H9 (cell line): ENCODE results near the gene IFT122. TPM values are rescaled to one million over a fixed set of nuclear protein-coding genes. Genes with fewer than 3 reads are reported as not detected.

Experiments used
- DNase-seq: peaks from one replicate; pipeline ENCODE4 v3.0.0-alpha.2; 2017
- H2AFZ ChIP-seq: one replicate; pipeline ENCODE4 v1.6.1; 2013; ENCODE audit warnings: mild to moderate bottlenecking, low read length, control low read depth, moderate library complexity
- H2AK5ac ChIP-seq: 2 replicates; pipeline ENCODE4 v1.6.1; 2013; ENCODE audit warnings: low read length, control low read depth, mixed read lengths; ENCODE audit not compliant: insufficient read length
- H2BK120ac ChIP-seq: one replicate; pipeline ENCODE4 v1.6.1; 2013; ENCODE audit warnings: low read depth, mild to moderate bottlenecking, low read length, control low read depth, inconsistent platforms; ENCODE audit not compliant: poor library complexity, severe bottlenecking
- H2BK12ac ChIP-seq: 2 replicates; pipeline ENCODE4 v1.6.1; 2013; ENCODE audit warnings: low read length, control low read depth, mixed read lengths, low read depth; ENCODE audit not compliant: insufficient read length
- H2BK15ac ChIP-seq: 2 replicates; pipeline ENCODE4 v1.6.1; 2013; ENCODE audit warnings: low read depth, low read length, control low read depth
- H2BK20ac ChIP-seq: one replicate; pipeline ENCODE4 v1.6.1; 2013; ENCODE audit warnings: low read depth, mild to moderate bottlenecking, low read length, control low read depth, inconsistent platforms; ENCODE audit not compliant: poor library complexity, severe bottlenecking
- H2BK5ac ChIP-seq: 2 replicates; pipeline ENCODE4 v1.6.1; 2013; ENCODE audit warnings: low read length, control low read depth, mixed read lengths; ENCODE audit not compliant: insufficient read length
- H3K14ac ChIP-seq: 2 replicates; pipeline ENCODE4 v1.6.1; 2013; ENCODE audit warnings: low read length, control low read depth; ENCODE audit not compliant: insufficient read depth
- H3K18ac ChIP-seq: 2 replicates; pipeline ENCODE4 v1.6.1; 2013; ENCODE audit warnings: low read depth, mild to moderate bottlenecking, mixed read lengths, low read length, control low read depth; ENCODE audit not compliant: insufficient read length
- H3K23ac ChIP-seq: 2 replicates; pipeline ENCODE4 v1.6.1; 2013; ENCODE audit warnings: low read length, control low read depth, mixed read lengths, low read depth; ENCODE audit not compliant: insufficient read length
- H3K23me2 ChIP-seq: 2 replicates; pipeline ENCODE4 v1.6.1; 2013; ENCODE audit warnings: low read depth, mild to moderate bottlenecking, mixed read lengths, low read length, control low read depth; ENCODE audit not compliant: insufficient read length, poor library complexity, severe bottlenecking
- H3K27ac ChIP-seq: 2 replicates; pipeline ENCODE4 v1.5.1; 2013; ENCODE audit warnings: low read length, control low read depth, mixed read lengths, low read depth; ENCODE audit not compliant: insufficient read length
- H3K27me3 ChIP-seq: 2 replicates; pipeline ENCODE4 v1.6.1; 2013; ENCODE audit warnings: low read length, control low read depth, inconsistent platforms; ENCODE audit not compliant: insufficient read depth
- H3K4ac ChIP-seq: 2 replicates; pipeline ENCODE4 v1.6.1; 2013; ENCODE audit warnings: low read depth, mild to moderate bottlenecking, control low read depth, inconsistent platforms, low read length, moderate library complexity
- H3K4me1 ChIP-seq: 2 replicates; pipeline ENCODE4 v1.6.1; 2013; ENCODE audit warnings: low read length, control low read depth, inconsistent platforms; ENCODE audit not compliant: insufficient read depth
- H3K4me2 ChIP-seq: 2 replicates; pipeline ENCODE4 v1.6.1; 2013; ENCODE audit warnings: low read length, control low read depth, mixed read lengths; ENCODE audit not compliant: insufficient read length, insufficient read depth
- H3K56ac ChIP-seq: 2 replicates; pipeline ENCODE4 v1.6.1; 2013; ENCODE audit warnings: low read depth, mild to moderate bottlenecking, mixed read lengths, low read length, control low read depth; ENCODE audit not compliant: insufficient read length
- H3K79me1 ChIP-seq: 2 replicates; pipeline ENCODE4 v1.6.1; 2013; ENCODE audit warnings: low read depth, mild to moderate bottlenecking, moderate library complexity, low read length, control low read depth, inconsistent platforms; ENCODE audit not compliant: insufficient read depth, poor library complexity, severe bottlenecking
- H3K79me2 ChIP-seq: 2 replicates; pipeline ENCODE4 v1.6.1; 2013; ENCODE audit warnings: low read length, control low read depth, inconsistent platforms; ENCODE audit not compliant: insufficient read depth
- H3K9ac ChIP-seq: 2 replicates; pipeline ENCODE4 v1.6.1; 2013; ENCODE audit warnings: low read length, control low read depth, mixed read lengths; ENCODE audit not compliant: insufficient read length; ENCODE audit errors: extremely low read depth
- H3K9me3 ChIP-seq: one replicate; pipeline ENCODE4 v1.6.1; 2013; ENCODE audit warnings: low read depth, low read length, inconsistent platforms; ENCODE audit not compliant: control insufficient read depth
- H3T11ph ChIP-seq: one replicate; pipeline ENCODE4 v1.6.1; 2013; ENCODE audit warnings: mild to moderate bottlenecking, low read length, control low read depth, inconsistent platforms
- H4K20me1 ChIP-seq: one replicate; pipeline ENCODE4 v1.6.1; 2013; ENCODE audit not compliant: control insufficient read depth, insufficient read length, insufficient read depth
- H4K5ac ChIP-seq: 2 replicates; pipeline ENCODE4 v1.6.1; 2013; ENCODE audit warnings: low read depth, mild to moderate bottlenecking, mixed read lengths, low read length, control low read depth; ENCODE audit not compliant: insufficient read length
- H4K8ac ChIP-seq: replicated peaks from 2 replicates; pipeline ENCODE4 v1.6.1; 2013; ENCODE audit warnings: low read length, control low read depth, mixed read lengths, low read depth; ENCODE audit not compliant: insufficient read length
- H4K91ac ChIP-seq: 2 replicates; pipeline ENCODE4 v1.6.1; 2013; ENCODE audit warnings: low read depth, mild to moderate bottlenecking, moderate library complexity, mixed read lengths, low read length, control low read depth; ENCODE audit not compliant: insufficient read length
- H3K27ac Mint-ChIP-seq, 3 experiments: 2 replicates in 2 of 3; 3 replicates in 1 of 3; pipeline ENCODE4 v1.8.0; 2020 to 2021; ENCODE audit warnings: mixed read lengths in 3 of 3, mild to moderate bottlenecking in 1 of 3, moderate library complexity in 1 of 3
- H3K27me3 Mint-ChIP-seq: 2 replicates; pipeline ENCODE4 v1.8.0; 2021; ENCODE audit warnings: low read depth, mild to moderate bottlenecking, moderate library complexity, mixed read lengths
- H3K36me3 Mint-ChIP-seq, 3 experiments: 2 replicates in 2 of 3; 3 replicates in 1 of 3; pipeline ENCODE4 v1.8.0; 2020 to 2021; ENCODE audit warnings: low read depth in 3 of 3, mixed read lengths in 3 of 3; ENCODE audit not compliant: insufficient read depth in 1 of 3
- H3K4me1 Mint-ChIP-seq, 2 experiments: 2 replicates each; pipeline ENCODE4 v1.8.0; 2020; ENCODE audit warnings: mixed read lengths in 2 of 2
- H3K4me3 Mint-ChIP-seq, 2 experiments: 2 replicates in 1 of 2; 3 replicates in 1 of 2; pipeline ENCODE4 v1.8.0; 2020 to 2021; ENCODE audit warnings: mild to moderate bottlenecking in 2 of 2, mixed read lengths in 2 of 2, moderate library complexity in 1 of 2
- H3K9me3 Mint-ChIP-seq, 2 experiments: 2 replicates in 1 of 2; 3 replicates in 1 of 2; pipeline ENCODE4 v1.8.0; 2020; ENCODE audit warnings: mild to moderate bottlenecking in 2 of 2, mixed read lengths in 2 of 2, moderate library complexity in 1 of 2
- CTCF ChIP-seq: fragments of 200-600 bp; sonication (generic); conservative IDR thresholded peaks from 3 replicates; pipeline ENCODE4 v1.8.0; 2021; ENCODE audit warnings: antibody characterized with exemption, mild to moderate bottlenecking
- WGBS: extraction: QIAGEN DNeasy Blood & Tissue Kit; methylation state at CpG from one replicate; pipeline ENCODE4 v1.1.7; 2013; ENCODE audit warnings: missing lambda C conversion rate, low lambda C conversion rate, mixed read lengths; ENCODE audit not compliant: insufficient read length; ENCODE audit errors: extremely low coverage; 5-methylcytosine and 5-hydroxymethylcytosine counted together
- total RNA-seq: library from RNA; stranded (reverse); gene quantifications from 2 replicates; pipeline ENCODE4 v1.2.1, GENCODE V29; 2021

Gene IFT122
- total RNA-seq, 1 experiment from 2014 or later: 19.3 TPM

- Histone ChIP-seq H4K20me1 (no peaks in the 10 kb centered on the region), H3K27ac (no peak overlapping the region), H3K56ac (no peak overlapping the region), H3K23me2 (no peaks in the 10 kb centered on the region), H4K5ac (no peak overlapping the region), H3K9me3 (no peaks in the 10 kb centered on the region), H3K23ac (no peak overlapping the region), H2BK5ac (no peak overlapping the region), H3K79me2 (no peaks in the 10 kb centered on the region), H3T11ph (no peak overlapping the region), H3K18ac (no peak overlapping the region), H3K27me3 (no peaks in the 10 kb centered on the region), H2AFZ (no peak overlapping the region), H3K4me1 (peaks cover 10% of the 10 kb centered on the region; the same call in 1 of the 2 replicates), H4K91ac (no peak overlapping the region), H2AK5ac (no peak overlapping the region), H2BK15ac (no peak overlapping the region), H3K14ac (no peak overlapping the region), H2BK120ac (no peak overlapping the region), H4K8ac (no peak overlapping the region), H3K9ac (no peak overlapping the region), H3K79me1 (no peaks in the 10 kb centered on the region), H2BK12ac (no peak overlapping the region), H2BK20ac (no peak overlapping the region), H3K4me2 (no peak overlapping the region), H3K4ac (no peak overlapping the region)
- WGBS: no CpG with 5 or more reads among the region's 1 CpG
- Mint-ChIP-seq H3K4me1 (peaks cover 44 to 51% of the 10 kb centered on the region in 2 experiments), H3K27me3 (peaks cover 11% of the 10 kb centered on the region), H3K9me3 (no peaks in the 10 kb centered on the region), H3K4me3 (no peak overlapping the region), H3K27ac (no peak overlapping the region), H3K36me3 (no peaks in the 10 kb centered on the region; a peak in 1 of 7 replicates)
- no peak for TF ChIP-seq CTCF
- no peak for DNase-seq
These were observed 95.1 kb downstream of the IFT122 start for GRCh38 chr3:129535075-129535474.
